Glutamatergic neuron (in vitro differentiated cells): ENCODE results near the gene PLA2G2C. TPM values are rescaled to one million over a fixed set of nuclear protein-coding genes. Genes with fewer than 3 reads are reported as not detected.

Experiments
- DNase-seq: peaks from one replicate; pipeline ENCODE4 v3.0.0; 2022
- H3K27ac Mint-ChIP-seq: one replicate; pipeline ENCODE4 v1.8.0; 2020; ENCODE audit warnings: mild to moderate bottlenecking, mixed read lengths, inconsistent platforms; ENCODE audit not compliant: unreplicated experiment
- H3K27me3 Mint-ChIP-seq: one replicate; pipeline ENCODE4 v1.8.0; 2020; ENCODE audit warnings: mild to moderate bottlenecking, moderate library complexity, mixed read lengths, inconsistent platforms; ENCODE audit not compliant: unreplicated experiment
- H3K36me3 Mint-ChIP-seq: one replicate; pipeline ENCODE4 v1.8.0; 2020; ENCODE audit warnings: mild to moderate bottlenecking, mixed read lengths, inconsistent platforms; ENCODE audit not compliant: unreplicated experiment
- H3K4me1 Mint-ChIP-seq: one replicate; pipeline ENCODE4 v1.8.0; 2020; ENCODE audit warnings: mild to moderate bottlenecking, low read depth, mixed read lengths, inconsistent platforms; ENCODE audit not compliant: unreplicated experiment
- H3K4me3 Mint-ChIP-seq: one replicate; pipeline ENCODE4 v1.8.0; 2020; ENCODE audit warnings: mild to moderate bottlenecking, mixed read lengths, inconsistent platforms; ENCODE audit not compliant: unreplicated experiment
- H3K9me3 Mint-ChIP-seq: one replicate; pipeline ENCODE4 v1.8.0; 2020; ENCODE audit warnings: mild to moderate bottlenecking, moderate library complexity, mixed read lengths, inconsistent platforms; ENCODE audit not compliant: unreplicated experiment
- total RNA-seq: library from RNA; stranded (reverse); fragmentation: NEBNext Ultra II Directional; extraction: Animal tissue kit (Norgen Biotek cat#: 25700); gene quantifications from one replicate; pipeline ENCODE4 v1.2.1, GENCODE V29; 2021; ENCODE audit not compliant: unreplicated experiment
- TF ChIP-seq, protein P1 (sequence below): fragments of 200-600 bp; sonication (generic); IDR thresholded peaks from one replicate; pipeline ENCODE4 v1.5.0; 2021; ENCODE audit not compliant: partially characterized antibody, unreplicated experiment

The PLA2G2C gene
- total RNA-seq, 1 donor from 2014 or later, result not detected

GRCh38 chr1:20184997-20185833, 1.1 kb downstream of the PLA2G2C start:
- Mint-ChIP-seq H3K4me1 (peaks cover 6% of the 10 kb centered on the region), H3K4me3 (peak overlapping the region; percentile 74), H3K9me3 (peaks cover 2% of the 10 kb centered on the region), H3K36me3 (no peaks in the 10 kb centered on the region), H3K27ac (no peak overlapping the region), H3K27me3 (peaks cover 6% of the 10 kb centered on the region)
- TF ChIP-seq, protein P1, sequence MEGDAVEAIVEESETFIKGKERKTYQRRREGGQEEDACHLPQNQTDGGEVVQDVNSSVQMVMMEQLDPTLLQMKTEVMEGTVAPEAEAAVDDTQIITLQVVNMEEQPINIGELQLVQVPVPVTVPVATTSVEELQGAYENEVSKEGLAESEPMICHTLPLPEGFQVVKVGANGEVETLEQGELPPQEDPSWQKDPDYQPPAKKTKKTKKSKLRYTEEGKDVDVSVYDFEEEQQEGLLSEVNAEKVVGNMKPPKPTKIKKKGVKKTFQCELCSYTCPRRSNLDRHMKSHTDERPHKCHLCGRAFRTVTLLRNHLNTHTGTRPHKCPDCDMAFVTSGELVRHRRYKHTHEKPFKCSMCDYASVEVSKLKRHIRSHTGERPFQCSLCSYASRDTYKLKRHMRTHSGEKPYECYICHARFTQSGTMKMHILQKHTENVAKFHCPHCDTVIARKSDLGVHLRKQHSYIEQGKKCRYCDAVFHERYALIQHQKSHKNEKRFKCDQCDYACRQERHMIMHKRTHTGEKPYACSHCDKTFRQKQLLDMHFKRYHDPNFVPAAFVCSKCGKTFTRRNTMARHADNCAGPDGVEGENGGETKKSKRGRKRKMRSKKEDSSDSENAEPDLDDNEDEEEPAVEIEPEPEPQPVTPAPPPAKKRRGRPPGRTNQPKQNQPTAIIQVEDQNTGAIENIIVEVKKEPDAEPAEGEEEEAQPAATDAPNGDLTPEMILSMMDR, result no peak
- no peak for DNase-seq

DNA sequence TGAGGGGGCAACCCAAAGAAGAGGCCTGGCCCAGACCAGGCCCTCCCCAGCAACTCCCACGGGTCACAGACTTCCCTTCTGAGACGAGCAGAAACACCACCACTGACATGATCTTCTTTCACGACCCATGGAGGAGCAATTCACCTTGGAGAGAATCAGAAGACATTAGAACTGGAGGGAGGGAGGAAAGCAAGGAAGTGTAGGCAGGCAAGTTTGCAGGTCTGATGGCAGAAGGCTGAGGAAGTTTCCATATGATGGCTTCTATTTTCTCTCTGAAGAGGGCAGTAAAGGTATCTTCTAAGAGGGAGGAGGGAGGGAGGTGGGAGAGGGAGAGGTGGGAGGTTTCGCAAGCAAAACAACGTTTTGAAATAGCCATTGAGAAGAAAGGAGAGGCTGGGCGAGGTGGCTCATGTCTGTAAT, 1.8 kb downstream of the PLA2G2C start:
- Mint-ChIP-seq H3K4me3 (peak overlapping the region; percentile 30), H3K27ac (no peak overlapping the region), H3K9me3 (peaks cover 2% of the 10 kb centered on the region), H3K36me3 (no peaks in the 10 kb centered on the region), H3K27me3 (peaks cover 6% of the 10 kb centered on the region), H3K4me1 (peaks cover 6% of the 10 kb centered on the region)
- TF ChIP-seq, protein P1, result no peak
- DNase-seq, result no peak

- no peak for DNase-seq
- H3K4me1 Mint-ChIP-seq, result peaks cover 6% of the 10 kb centered on the region
- peaks cover 5% of the 10 kb centered on the region for H3K36me3 Mint-ChIP-seq
- TF ChIP-seq, protein P1, result no peak
- no peak overlapping the region for H3K4me3 Mint-ChIP-seq
- H3K27ac Mint-ChIP-seq, result no peak overlapping the region
- H3K27me3 Mint-ChIP-seq, result peaks cover 8% of the 10 kb centered on the region
- H3K9me3 Mint-ChIP-seq, result peaks cover 2% of the 10 kb centered on the region
Measured at GRCh38 chr1:20183616-20184271, 2.6 kb downstream of the PLA2G2C start.

DNA sequence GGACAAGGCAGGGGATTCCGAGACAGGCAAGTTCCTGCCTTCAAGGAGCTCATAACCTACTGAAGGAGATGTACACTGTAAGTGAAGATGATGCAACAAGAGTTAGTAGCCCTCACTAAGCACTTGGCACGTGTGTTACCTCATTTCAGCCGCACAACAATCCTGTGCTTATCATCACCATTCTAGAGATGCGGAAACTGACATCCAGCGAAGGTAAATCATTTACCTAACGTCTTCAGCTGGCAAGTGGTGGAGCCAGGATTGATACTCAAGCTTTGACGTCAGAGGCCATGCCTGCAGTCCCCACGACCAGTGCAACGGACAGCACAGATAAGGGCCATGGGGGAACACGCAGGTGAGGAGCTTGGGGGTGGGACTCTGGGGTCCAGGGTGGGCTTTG, 3.3 kb downstream of the PLA2G2C start:
- Mint-ChIP-seq H3K4me1 (peaks cover 6% of the 10 kb centered on the region), H3K27ac (no peak overlapping the region), H3K27me3 (peaks cover 5% of the 10 kb centered on the region), H3K36me3 (peaks cover 5% of the 10 kb centered on the region), H3K9me3 (peaks cover 2% of the 10 kb centered on the region), H3K4me3 (no peak overlapping the region)
- DNase-seq, result no peak
- TF ChIP-seq, protein P1, result no peak

DNA sequence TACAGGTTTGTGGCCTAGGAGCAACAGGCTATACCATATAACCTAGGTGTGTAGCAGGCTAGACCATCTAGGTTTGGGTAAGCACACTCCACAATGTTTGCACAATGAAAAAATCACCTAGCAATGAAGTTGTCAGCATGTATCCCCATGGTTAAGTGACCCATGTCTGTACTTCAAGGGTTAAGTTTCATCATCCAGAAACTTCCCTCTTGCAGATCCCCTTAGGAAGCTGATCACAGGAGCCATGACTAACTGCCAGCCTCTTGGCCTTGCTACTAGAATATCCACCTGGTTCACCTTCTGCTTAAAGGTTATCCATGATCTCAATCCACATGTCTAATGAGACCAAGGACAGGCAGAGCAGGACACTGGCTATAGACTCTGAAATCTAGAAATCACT, 3.9 kb downstream of the PLA2G2C start:
- Mint-ChIP-seq H3K4me1 (peaks cover 6% of the 10 kb centered on the region), H3K9me3 (peaks cover 2% of the 10 kb centered on the region), H3K36me3 (peaks cover 5% of the 10 kb centered on the region), H3K27me3 (peaks cover 5% of the 10 kb centered on the region), H3K27ac (no peak overlapping the region), H3K4me3 (no peak overlapping the region)
- no peak for DNase-seq
- TF ChIP-seq, protein P1, result no peak
